Measurements from ENCODE around the gene CGNL1. TPM values are rescaled to one million over a fixed set of nuclear protein-coding genes. Genes with fewer than 3 reads are reported as not detected.

The CGNL1 gene
- total RNA-seq, 2 donors from 2014 or later, result 11.8 to 33.5 TPM

DNA sequence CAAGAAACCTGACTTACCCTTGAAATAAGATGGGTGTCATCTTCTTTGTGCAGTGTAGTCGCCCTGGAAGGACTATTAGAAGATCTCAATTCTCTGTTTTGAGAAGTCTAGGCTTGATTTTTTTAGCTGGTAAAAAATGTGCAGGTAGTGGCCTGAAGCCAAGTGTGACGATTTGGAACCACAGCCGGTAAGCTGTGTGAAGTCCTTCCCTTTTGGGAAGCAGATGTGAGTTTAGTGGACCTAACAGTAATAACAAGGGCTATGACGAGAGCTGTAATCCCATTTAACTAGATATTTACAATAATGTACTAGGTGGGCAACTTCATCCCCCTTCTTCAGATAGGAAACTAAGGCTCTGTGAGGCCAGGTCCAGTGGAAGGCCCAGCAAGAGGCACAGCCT lies 133.7 kb downstream of the CGNL1 start:
- TF ChIP-seq, protein P1, sequence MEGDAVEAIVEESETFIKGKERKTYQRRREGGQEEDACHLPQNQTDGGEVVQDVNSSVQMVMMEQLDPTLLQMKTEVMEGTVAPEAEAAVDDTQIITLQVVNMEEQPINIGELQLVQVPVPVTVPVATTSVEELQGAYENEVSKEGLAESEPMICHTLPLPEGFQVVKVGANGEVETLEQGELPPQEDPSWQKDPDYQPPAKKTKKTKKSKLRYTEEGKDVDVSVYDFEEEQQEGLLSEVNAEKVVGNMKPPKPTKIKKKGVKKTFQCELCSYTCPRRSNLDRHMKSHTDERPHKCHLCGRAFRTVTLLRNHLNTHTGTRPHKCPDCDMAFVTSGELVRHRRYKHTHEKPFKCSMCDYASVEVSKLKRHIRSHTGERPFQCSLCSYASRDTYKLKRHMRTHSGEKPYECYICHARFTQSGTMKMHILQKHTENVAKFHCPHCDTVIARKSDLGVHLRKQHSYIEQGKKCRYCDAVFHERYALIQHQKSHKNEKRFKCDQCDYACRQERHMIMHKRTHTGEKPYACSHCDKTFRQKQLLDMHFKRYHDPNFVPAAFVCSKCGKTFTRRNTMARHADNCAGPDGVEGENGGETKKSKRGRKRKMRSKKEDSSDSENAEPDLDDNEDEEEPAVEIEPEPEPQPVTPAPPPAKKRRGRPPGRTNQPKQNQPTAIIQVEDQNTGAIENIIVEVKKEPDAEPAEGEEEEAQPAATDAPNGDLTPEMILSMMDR (IDR thresholded peaks at IDR 0.05), result no peak
- H3K4me1 ChIP-seq (ENCODE audit: control insufficient read depth in 1 of 2, low read depth in 2 of 2), result peaks cover 27 to 54% of the 10 kb centered on the region in 2 donors
- DNase-seq (ENCODE audit: low spot score) (no peak), ATAC-seq (ENCODE audit: insufficient number of reproducible peaks, low FRiP score, low read depth) (no peak)
- H3K9me3 ChIP-seq, result no peaks in the 10 kb centered on the region
- H3K27me3 ChIP-seq (replicated peaks; ENCODE audit: insufficient read depth), result no peaks in the 10 kb centered on the region
- H3K4me3 ChIP-seq, result no peak overlapping the region
- H3K36me3 ChIP-seq, result no peaks in the 10 kb centered on the region
- peak overlapping the region in 1 of 2 donors; percentile 13 for H3K27ac ChIP-seq

DNA sequence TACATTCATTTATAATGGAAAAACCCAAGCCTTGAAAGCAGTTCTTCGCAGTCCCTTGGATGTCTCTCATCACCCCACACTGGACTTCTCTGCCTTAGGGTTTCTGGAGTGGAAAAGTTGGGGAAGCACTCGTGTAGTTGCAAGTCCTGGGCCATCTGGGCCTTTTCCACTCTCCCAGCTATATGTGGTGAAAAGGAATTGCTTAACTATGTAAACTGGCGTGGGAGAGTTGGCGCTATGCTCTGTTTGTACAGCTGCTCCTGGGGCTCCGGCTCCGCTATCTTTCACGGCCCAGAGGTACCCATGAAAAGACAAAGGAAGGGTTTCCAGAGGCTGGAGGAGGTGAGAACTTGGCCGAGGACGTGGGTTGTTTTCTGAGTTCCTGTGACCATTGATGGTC lies 134.3 kb downstream of the CGNL1 start:
- Histone ChIP-seq H3K27ac (peak overlapping the region in 1 of 2 donors; percentile 13), H3K27me3 (replicated peaks; ENCODE audit: insufficient read depth) (no peaks in the 10 kb centered on the region), H3K36me3 (no peaks in the 10 kb centered on the region), H3K4me3 (no peak overlapping the region), H3K4me1 (ENCODE audit: control insufficient read depth in 1 of 2, low read depth in 2 of 2) (peaks cover 22 to 47% of the 10 kb centered on the region in 2 donors), H3K9me3 (no peaks in the 10 kb centered on the region)
- TF ChIP-seq, protein P1 (IDR thresholded peaks at IDR 0.05), result no peak
- DNase-seq (ENCODE audit: low spot score), result no peak
- no peak for ATAC-seq (ENCODE audit: insufficient number of reproducible peaks, low FRiP score, low read depth)

DNA sequence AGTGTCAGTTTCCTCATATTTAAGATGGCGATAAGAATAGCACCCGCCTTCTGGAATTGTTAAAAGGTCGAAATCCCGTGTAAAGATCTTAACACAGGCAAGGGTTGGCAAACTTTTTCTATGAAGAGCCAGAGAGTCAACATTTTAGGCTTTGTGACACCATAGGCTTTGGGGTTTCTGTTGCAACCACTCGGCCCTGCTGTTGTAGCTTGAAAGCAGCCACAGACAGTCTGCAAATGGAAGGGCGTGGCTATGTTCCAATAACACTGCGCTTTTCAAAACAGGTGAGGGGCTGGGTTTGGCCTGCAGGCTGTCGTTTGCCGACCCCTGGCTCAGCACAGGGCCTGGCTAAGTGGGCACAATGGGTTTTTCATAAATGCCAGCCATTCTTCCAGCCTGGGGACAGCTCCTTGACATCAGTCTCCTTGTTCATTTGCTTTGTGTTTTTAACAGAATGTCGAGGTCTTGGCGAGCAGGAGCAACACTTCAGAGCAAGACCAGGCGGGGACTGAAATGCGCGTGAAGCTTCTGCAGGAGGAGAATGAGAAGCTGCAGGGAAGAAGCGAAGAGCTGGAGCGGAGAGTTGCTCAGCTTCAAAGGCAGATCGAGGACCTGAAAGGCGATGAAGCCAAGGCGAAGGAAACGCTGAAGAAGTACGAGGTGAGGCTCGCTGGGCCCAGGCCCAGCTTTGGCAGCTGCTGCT lies 140.2 kb downstream of the CGNL1 start:
- Histone ChIP-seq H3K27me3 (replicated peaks; ENCODE audit: insufficient read depth) (no peaks in the 10 kb centered on the region), H3K4me3 (no peak overlapping the region), H3K36me3 (peaks cover 10% of the 10 kb centered on the region), H3K9me3 (no peaks in the 10 kb centered on the region), H3K27ac (no peak overlapping the region), H3K4me1 (ENCODE audit: control insufficient read depth in 1 of 2, low read depth in 2 of 2) (no peaks in the 10 kb centered on the region)
- TF ChIP-seq, protein P1 (IDR thresholded peaks at IDR 0.05), result no peak
- ATAC-seq (ENCODE audit: insufficient number of reproducible peaks, low FRiP score, low read depth) (no peak), DNase-seq (ENCODE audit: low spot score) (no peak)

DNA sequence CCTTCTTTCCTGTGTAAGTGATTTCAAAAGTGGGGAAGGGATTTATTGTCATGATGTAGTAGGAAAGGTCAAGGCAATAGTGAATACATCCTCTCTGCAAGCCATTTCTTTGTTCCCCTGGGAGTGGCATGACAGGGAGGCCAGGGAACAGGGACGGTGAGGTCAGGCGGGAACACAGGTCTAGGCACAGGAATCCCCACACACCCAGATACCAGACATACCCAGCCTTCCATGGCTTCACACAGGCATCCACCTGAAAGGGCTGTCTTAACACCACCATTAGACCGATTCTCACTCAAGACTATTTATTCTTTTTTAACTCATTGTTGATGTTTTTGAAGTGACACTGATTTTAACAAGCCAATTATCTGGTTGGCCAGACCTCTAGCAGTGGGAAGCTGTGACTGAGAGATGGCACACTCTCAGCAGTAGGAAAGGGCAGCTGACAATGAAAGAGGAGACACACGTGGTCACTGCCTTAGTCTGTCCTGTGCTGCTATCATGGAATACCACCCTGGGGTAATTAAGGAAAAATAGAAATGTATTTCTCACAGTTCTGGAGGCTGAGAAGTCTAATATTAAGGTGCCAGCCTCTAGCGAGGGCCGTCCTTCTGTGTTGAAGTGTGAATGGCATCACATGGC lies 140.8 kb downstream of the CGNL1 start:
- H3K4me3 ChIP-seq, result no peak overlapping the region
- DNase-seq (ENCODE audit: low spot score) (no peak), ATAC-seq (ENCODE audit: insufficient number of reproducible peaks, low FRiP score, low read depth) (no peak)
- peaks cover 0 to 4% of the 10 kb centered on the region in 2 donors for H3K4me1 ChIP-seq (ENCODE audit: control insufficient read depth in 1 of 2, low read depth in 2 of 2)
- TF ChIP-seq, protein P1 (IDR thresholded peaks at IDR 0.05), result no peak
- H3K36me3 ChIP-seq, result peaks cover 10% of the 10 kb centered on the region
- no peaks in the 10 kb centered on the region for H3K9me3 ChIP-seq
- no peak overlapping the region for H3K27ac ChIP-seq
- no peaks in the 10 kb centered on the region for H3K27me3 ChIP-seq (replicated peaks; ENCODE audit: insufficient read depth)

DNA sequence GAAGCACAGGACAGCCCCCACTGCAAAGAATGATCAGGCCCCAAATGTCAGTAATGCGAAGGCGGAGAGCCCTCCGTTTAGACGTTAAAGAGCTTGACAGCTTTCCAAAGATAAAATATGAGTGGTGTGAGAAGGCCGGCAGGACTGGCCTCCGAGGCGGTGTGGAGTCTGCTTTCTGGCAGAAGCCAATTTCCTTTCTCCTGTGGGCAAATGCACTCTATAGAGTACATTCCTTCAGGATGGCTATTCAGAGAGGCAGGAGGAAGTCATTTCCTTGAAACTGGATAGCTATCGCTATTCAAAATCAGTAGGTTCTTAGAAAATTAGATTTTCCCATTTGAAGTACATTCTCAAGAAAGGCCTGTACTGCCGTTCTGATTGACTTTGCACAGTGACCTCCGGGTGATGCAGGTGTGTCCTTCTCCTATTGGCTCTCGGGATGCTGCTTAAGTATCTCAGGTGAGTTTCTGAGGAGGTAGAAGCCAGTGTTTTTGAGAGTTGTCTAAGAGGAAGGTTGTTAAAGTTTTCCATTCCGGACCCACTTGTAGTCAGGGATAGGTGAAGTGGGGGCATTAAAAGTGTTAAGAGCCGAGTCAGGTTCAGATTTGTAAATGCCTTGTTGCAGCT lies 142.6 kb downstream of the CGNL1 start:
- Histone ChIP-seq H3K9me3 (no peaks in the 10 kb centered on the region), H3K36me3 (peaks cover 10% of the 10 kb centered on the region), H3K4me3 (no peak overlapping the region), H3K27ac (no peak overlapping the region), H3K4me1 (ENCODE audit: control insufficient read depth in 1 of 2, low read depth in 2 of 2) (peaks cover 0 to 10% of the 10 kb centered on the region in 2 donors), H3K27me3 (replicated peaks; ENCODE audit: insufficient read depth) (no peaks in the 10 kb centered on the region)
- TF ChIP-seq, protein P1 (IDR thresholded peaks at IDR 0.05), result no peak
- no peak for DNase-seq (ENCODE audit: low spot score)
- ATAC-seq (ENCODE audit: insufficient number of reproducible peaks, low FRiP score, low read depth), result no peak
